Cardiac muscle cell (in vitro differentiated cells and primary cell): ENCODE data around the gene SLC13A4. TPM values are rescaled to one million over a fixed set of nuclear protein-coding genes. Genes with fewer than 3 reads are reported as not detected.

Experiments used
- DNase-seq, 2 donors: peaks; one replicate each; pipeline versions ENCODE4 v3.0.0 to v3.0.0-alpha.2; 2010 to 2017; ENCODE audit warnings: low read depth in 1 of 2, low spot score in 1 of 2
- H3K27ac ChIP-seq: fragments of 200-600 bp; sonication (generic); 2 replicates; pipeline ENCODE4 v1.5.1; 2016
- H3K27me3 ChIP-seq: fragments of 200-600 bp; sonication (generic); 2 replicates; pipeline ENCODE4 v1.6.0; 2016; ENCODE audit warnings: control low read depth
- H3K36me3 ChIP-seq: fragments of 200-600 bp; sonication (generic); 2 replicates; pipeline ENCODE4 v1.5.1; 2016; ENCODE audit warnings: control low read depth
- H3K4me1 ChIP-seq: fragments of 200-600 bp; sonication (generic); 2 replicates; pipeline ENCODE4 v1.8.1; 2017; ENCODE audit warnings: low read depth, mild to moderate bottlenecking, mixed run types
- H3K4me3 ChIP-seq: fragments of 200-600 bp; sonication (generic); 2 replicates; pipeline ENCODE4 v1.5.1; 2016; ENCODE audit warnings: mild to moderate bottlenecking
- H3K9me3 ChIP-seq: fragments of 200-600 bp; sonication (generic); 2 replicates; pipeline ENCODE4 v1.5.1; 2017; ENCODE audit warnings: low read depth, mild to moderate bottlenecking, control low read depth
- CTCF ChIP-seq: IDR thresholded peaks from 2 replicates; pipeline ENCODE4 v1.5.1; 2012; ENCODE audit warnings: low read depth, mild to moderate bottlenecking, low read length
- polyA plus RNA-seq: library from polyadenylated mRNA; unstranded; fragments of >200 nt; fragmentation: Nextera tagmentation; extraction: Ambion mirVana; gene quantifications from 2 replicates; pipeline ENCODE4 v1.2.1, GENCODE V29; 2016
- total RNA-seq: library from RNA; depleted of rRNA; stranded (reverse); fragments of >200 nt; gene quantifications from 2 replicates; pipeline ENCODE4 v1.2.3, GENCODE V29; 2016

Gene SLC13A4
- total and polyA plus RNA-seq, 2 experiments from 2014 or later, result 0.12 to 3.9 TPM

- Histone ChIP-seq H3K9me3 (no peaks in the 10 kb centered on the region), H3K4me1 (no peaks in the 10 kb centered on the region), H3K4me3 (no peak overlapping the region), H3K27ac (no peak overlapping the region), H3K36me3 (no peaks in the 10 kb centered on the region), H3K27me3 (no peaks in the 10 kb centered on the region)
- TF ChIP-seq CTCF, result no peak
- DNase-seq, result no peak
Observed at GRCh38 chr7:135709508-135709907, 18.5 kb downstream of the SLC13A4 start.

- no peak overlapping the region for H3K4me3 ChIP-seq
- DNase-seq, result no peak
- H3K4me1 ChIP-seq, result no peaks in the 10 kb centered on the region
- H3K9me3 ChIP-seq, result no peaks in the 10 kb centered on the region
- H3K27me3 ChIP-seq, result no peaks in the 10 kb centered on the region
- no peak overlapping the region for H3K27ac ChIP-seq
- no peak for TF ChIP-seq CTCF
- no peaks in the 10 kb centered on the region for H3K36me3 ChIP-seq
Observed at GRCh38 chr7:135708041-135708440, 19.9 kb downstream of the SLC13A4 start.

GRCh38 chr7:135707570-135707966 lies 20.4 kb downstream of the SLC13A4 start:
- H3K4me3 ChIP-seq, result no peak overlapping the region
- H3K27me3 ChIP-seq, result no peaks in the 10 kb centered on the region
- no peak for DNase-seq
- H3K36me3 ChIP-seq, result no peaks in the 10 kb centered on the region
- no peak for TF ChIP-seq CTCF
- no peak overlapping the region for H3K27ac ChIP-seq
- no peaks in the 10 kb centered on the region for H3K9me3 ChIP-seq
- H3K4me1 ChIP-seq, result no peaks in the 10 kb centered on the region

- H3K9me3 ChIP-seq, result no peaks in the 10 kb centered on the region
- H3K27me3 ChIP-seq, result no peaks in the 10 kb centered on the region
- H3K4me3 ChIP-seq, result no peak overlapping the region
- peaks cover under 1% of the 10 kb centered on the region for H3K4me1 ChIP-seq
- H3K36me3 ChIP-seq, result no peaks in the 10 kb centered on the region
- no peak for DNase-seq
- no peak overlapping the region for H3K27ac ChIP-seq
- no peak for TF ChIP-seq CTCF
Observed at GRCh38 chr7:135706858-135707569, 21.0 kb downstream of the SLC13A4 start.

GRCh38 chr7:135706038-135706742 lies 21.8 kb downstream of the SLC13A4 start:
- Histone ChIP-seq H3K27ac (no peak overlapping the region), H3K4me1 (peaks cover 6% of the 10 kb centered on the region), H3K36me3 (no peaks in the 10 kb centered on the region), H3K9me3 (no peaks in the 10 kb centered on the region), H3K27me3 (no peaks in the 10 kb centered on the region), H3K4me3 (no peak overlapping the region)
- no peak for TF ChIP-seq CTCF
- no peak for DNase-seq
